Astrocyte of the cerebellum (primary cell): ENCODE measurements around the gene ZNF605.
"Not testable (repeated sequence)": the region's sequence is repeated elsewhere in the genome, so short reads cannot be mapped to it uniquely, and the experiment has no call there.

Source experiments
- DNase-seq: peaks from one replicate; pipeline ENCODE4 v3.0.0-alpha.2; 2011; ENCODE audit warnings: low read depth
- H3K4me3 ChIP-seq: 2 replicates; pipeline ENCODE4 v1.5.1; 2011; ENCODE audit warnings: mild to moderate bottlenecking, low read depth, low read length, moderate library complexity
- in situ Hi-C: cut with HindIII; loops from 2 replicates; pipeline ENCODE4 v1.10.0; 2017; ENCODE audit warnings: low sequenced_read_pairs
- TF ChIP-seq, protein P1 (sequence below): IDR thresholded peaks from 2 replicates; pipeline ENCODE4 v1.5.1; 2012; ENCODE audit warnings: low read length, low read depth, moderate library complexity, mild to moderate bottlenecking; ENCODE audit errors: missing control alignments

ZNF605 gene

GRCh38 chr12:132940071-132940719, 15.9 kb downstream of the ZNF605 start:
- TF ChIP-seq, protein P1, sequence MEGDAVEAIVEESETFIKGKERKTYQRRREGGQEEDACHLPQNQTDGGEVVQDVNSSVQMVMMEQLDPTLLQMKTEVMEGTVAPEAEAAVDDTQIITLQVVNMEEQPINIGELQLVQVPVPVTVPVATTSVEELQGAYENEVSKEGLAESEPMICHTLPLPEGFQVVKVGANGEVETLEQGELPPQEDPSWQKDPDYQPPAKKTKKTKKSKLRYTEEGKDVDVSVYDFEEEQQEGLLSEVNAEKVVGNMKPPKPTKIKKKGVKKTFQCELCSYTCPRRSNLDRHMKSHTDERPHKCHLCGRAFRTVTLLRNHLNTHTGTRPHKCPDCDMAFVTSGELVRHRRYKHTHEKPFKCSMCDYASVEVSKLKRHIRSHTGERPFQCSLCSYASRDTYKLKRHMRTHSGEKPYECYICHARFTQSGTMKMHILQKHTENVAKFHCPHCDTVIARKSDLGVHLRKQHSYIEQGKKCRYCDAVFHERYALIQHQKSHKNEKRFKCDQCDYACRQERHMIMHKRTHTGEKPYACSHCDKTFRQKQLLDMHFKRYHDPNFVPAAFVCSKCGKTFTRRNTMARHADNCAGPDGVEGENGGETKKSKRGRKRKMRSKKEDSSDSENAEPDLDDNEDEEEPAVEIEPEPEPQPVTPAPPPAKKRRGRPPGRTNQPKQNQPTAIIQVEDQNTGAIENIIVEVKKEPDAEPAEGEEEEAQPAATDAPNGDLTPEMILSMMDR = no peak
- no peak overlapping the region for H3K4me3 ChIP-seq
- in situ Hi-C loops = no loop called here
- DNase-seq = no peak

DNA sequence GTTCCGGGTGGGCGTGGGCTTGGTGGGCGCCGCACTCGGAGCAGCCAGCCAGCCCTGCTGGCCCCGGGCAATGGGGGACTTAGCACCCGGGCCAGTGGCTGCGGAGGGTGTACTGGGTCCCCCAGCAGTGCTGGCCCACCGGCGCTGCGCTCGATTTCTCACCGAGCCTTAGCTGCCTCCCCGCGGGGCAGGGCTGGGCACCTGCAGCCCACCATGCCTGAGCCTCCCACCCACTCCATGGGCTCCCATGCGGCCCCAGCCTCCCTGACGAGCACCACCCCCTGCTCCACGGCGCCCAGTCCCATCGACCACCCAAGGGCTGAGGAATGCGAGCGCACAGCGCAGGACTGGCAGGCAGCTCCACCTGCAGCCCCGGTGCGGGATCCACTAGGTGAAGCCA, 17.3 kb downstream of the ZNF605 start:
- DNase-seq, in situ Hi-C loops, H3K4me3 ChIP-seq: not testable (repeated sequence)

DNA sequence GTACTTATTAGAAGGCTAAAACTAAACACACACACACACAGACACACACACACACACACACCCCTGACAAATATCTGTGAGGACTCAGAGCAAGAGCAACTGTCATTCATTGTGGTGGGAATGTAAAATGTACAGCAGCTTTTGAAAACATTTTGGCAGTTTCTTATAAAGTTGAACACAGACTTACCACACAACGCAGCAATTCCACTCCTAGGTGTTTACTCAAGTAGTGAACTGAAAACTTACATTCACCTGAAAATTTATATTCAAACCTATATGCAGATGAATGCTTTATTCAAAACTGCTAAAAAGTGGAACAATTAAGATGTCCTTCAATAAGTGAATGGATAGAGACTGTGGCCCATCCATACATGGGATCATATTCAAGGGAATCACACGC, 18.6 kb downstream of the ZNF605 start:
- TF ChIP-seq, protein P1 = no peak
- in situ Hi-C loops = no loop called here
- DNase-seq = no peak
- H3K4me3 ChIP-seq = no peak overlapping the region

DNA sequence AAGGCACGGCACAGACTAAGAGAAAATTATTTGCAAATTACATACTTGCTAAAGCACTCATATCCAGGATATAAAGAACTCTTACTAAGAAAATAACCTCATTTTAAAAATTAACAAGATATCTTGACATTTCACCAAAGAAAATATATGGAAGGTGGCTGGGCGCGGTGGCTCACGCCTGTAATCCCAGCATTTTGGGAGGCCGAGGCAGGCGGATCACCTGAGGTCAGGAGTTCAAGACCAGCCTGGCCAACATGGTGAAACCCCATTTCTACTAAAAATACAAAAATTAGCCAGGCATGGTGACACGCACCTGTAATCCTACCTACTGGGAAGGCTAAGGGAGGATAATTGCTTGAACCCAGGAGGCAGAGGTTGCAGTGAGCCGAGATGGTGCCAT, 19.2 kb downstream of the ZNF605 start:
- in situ Hi-C loops, DNase-seq, H3K4me3 ChIP-seq: not testable (repeated sequence)

GRCh38 chr12:132936163-132936562, 19.9 kb downstream of the ZNF605 start:
- TF ChIP-seq, protein P1 = no peak
- in situ Hi-C loops = no loop called here
- H3K4me3 ChIP-seq = no peak overlapping the region
- DNase-seq = no peak

- TF ChIP-seq, protein P1 = no peak
- DNase-seq = no peak
- in situ Hi-C loops = no loop called here
- H3K4me3 ChIP-seq = no peak overlapping the region
These were observed 29.7 kb downstream of the ZNF605 start for GRCh38 chr12:132926415-132926833.

DNA sequence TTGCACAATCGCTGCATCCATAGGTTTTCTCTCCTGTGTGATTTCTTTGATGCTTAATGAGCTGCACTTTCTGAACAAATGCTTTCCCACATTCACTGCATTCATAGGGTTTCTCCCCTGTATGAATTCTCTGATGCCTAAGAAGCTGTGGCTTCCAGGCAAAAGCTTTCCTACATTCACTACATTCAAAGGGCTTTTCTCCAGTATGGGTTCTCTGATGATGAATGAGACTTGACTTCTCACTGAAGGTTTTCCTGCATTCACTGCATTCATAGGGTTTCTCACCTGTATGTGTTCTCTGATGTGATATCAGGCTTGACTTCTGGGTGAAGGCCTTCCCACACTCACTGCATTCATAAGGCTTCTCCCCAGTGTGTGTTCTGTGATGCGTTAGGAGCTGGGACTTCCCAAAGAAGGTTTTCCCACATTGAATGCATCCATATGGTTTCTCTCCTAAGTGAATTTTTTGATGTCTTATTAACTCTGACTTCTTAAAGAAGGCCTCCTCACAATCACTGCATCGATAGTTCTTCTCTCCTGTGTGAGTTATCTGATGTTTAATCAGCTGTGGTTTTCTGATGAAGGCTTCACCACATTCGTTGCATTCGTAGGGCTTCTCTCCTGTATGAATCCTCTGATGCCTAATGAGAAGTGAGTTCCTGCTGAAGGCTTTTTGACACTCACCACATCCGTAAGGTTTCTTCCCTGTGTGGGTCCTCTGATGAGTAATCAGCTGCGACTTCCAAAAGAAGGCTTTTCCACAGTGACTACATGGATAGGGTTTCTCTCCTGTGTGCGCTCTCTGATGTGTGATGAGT, 30.3 kb downstream of the ZNF605 start:
- no peak overlapping the region for H3K4me3 ChIP-seq
- TF ChIP-seq, protein P1 = no peak
- in situ Hi-C loops = no loop called here
- no peak for DNase-seq
